ENCODE measurements around the gene SOX10.

- TF ChIP-seq CTCF (IDR thresholded peaks at IDR 0.05) (no peak), POLR2AphosphoS5 (IDR thresholded peaks at IDR 0.05; ENCODE audit: insufficient read depth in 1 of 2, low read depth in 1 of 2) (no peak), POLR2A (IDR thresholded peaks at IDR 0.05) (no peak)
These were observed 7.8 kb downstream of the SOX10 start for GRCh38 chr22:37976547-37976946.
